Activated naive CD4-positive, alpha-beta T cell treated with anti-CD3 and anti-CD28 coated beads, Interleukin-2, amount 10 ng/mL, durations not matched to agents 7 days and 5 days (primary cell): ENCODE measurements around the gene RAB40C.

Source experiments
- CTCF ChIA-PET: fragments of 350-600 bp; sonication (Branson Sonifier 250); formaldehyde crosslinking; loops from one replicate; lab custom pipeline; 2021; ENCODE audit warnings: antibody characterized with exemption; lab: Charles Lee
- DNase-seq: peaks from one replicate; pipeline ENCODE4 v3.0.0-alpha.2; 2020
- H3K27ac Mint-ChIP-seq: one replicate; pipeline ENCODE4 v1.8.0; 2021; ENCODE audit warnings: mild to moderate bottlenecking, moderate library complexity, mixed read lengths
- H3K27me3 Mint-ChIP-seq: one replicate; pipeline ENCODE4 v1.8.0; 2021; ENCODE audit warnings: mild to moderate bottlenecking, mixed read lengths
- H3K36me3 Mint-ChIP-seq: one replicate; pipeline ENCODE4 v1.8.0; 2021; ENCODE audit warnings: mixed read lengths
- H3K4me1 Mint-ChIP-seq: one replicate; pipeline ENCODE4 v1.8.0; 2021; ENCODE audit warnings: mixed read lengths
- H3K4me3 Mint-ChIP-seq: one replicate; pipeline ENCODE4 v1.8.0; 2021; ENCODE audit warnings: mild to moderate bottlenecking, moderate library complexity, mixed read lengths
- H3K9me3 Mint-ChIP-seq: one replicate; pipeline ENCODE4 v1.8.0; 2021; ENCODE audit warnings: mixed read lengths

The RAB40C gene

DNA sequence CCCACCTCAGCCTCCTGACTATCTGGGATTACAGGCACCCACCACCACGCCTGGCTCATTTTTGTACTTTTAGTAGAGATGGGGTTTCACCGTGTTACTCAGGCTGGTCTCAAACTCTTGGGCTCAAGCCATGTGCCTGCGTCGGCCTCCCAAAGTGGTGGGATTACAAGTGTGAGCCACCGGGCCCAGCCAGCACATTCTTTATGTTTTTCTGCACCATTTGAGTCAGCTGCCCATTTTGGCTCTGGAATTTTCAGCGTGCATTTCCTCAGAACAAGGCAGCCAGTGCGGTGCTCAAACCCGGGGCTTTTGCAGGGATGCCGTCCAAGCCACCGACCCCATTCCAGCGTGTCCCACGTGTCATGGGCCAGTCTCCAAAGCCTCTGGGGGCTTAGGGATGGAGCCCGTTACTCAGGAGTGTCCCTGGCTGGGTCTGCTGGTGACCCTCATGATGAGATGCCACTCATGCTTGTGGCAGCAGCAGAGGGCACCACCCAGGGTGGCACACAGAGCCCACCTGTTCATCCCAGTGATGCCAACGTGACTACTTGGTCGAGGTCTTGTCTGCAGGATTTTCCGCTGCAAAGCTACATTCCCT lies 3.7 kb upstream of the RAB40C start:
- CTCF ChIA-PET: interaction anchor here (1.3 kb wide), 1 partner anchor 9 kb away, joined by 3 read pairs; no protein-coding TSS in a partner anchor
- Mint-ChIP-seq H3K4me3 (no peak overlapping the region), H3K27ac (no peak overlapping the region), H3K9me3 (no peaks in the 10 kb centered on the region), H3K27me3 (peaks cover 4% of the 10 kb centered on the region), H3K4me1 (peaks cover 17% of the 10 kb centered on the region), H3K36me3 (peaks cover 2% of the 10 kb centered on the region)
- no peak for DNase-seq

DNA sequence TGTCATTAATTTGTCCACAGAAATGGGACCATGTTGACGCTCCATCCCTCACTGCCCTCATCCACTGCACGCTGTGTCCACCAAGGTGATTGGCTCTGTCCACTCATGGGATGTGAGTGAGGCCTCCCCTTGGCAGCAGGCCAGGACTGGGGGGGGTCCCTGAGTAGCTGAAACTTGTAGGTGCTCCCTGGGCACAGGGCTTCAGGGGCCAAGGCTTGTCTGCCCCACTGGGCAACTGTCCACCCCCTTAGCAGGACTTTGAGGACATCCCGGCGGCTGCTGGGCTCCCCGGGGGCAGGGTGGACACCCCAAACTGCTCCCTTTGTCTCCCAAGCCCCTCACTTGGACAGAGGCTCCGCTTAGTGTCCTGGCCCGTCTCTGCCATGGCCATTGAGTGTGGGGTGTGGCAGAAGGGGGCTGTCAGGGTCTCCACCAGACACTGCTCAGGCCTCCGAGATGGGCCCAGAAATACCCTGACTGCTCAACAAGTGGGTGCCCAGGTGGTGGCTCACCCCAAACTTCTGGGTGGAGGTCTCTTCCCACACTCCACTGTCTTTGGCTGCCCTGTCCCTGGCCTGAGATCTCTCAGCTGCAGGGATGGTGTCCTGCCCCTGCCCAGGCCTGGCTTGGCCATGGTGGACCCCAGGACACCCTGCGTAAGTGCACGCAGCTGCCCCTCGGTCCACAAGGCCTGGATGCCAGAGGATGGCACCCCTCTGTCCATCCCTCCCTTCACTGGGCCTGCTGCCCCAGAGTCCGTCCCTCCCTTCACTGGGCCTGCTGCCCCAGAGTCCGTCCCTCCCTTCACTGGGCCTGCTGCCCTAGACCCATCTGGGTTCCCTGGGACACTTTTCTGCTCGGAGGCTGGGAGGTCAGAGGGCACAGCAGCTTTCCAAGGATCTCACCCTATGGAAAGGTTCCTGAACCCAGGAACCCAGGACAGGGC lies 2.9 kb upstream of the RAB40C start:
- Mint-ChIP-seq H3K4me1 (peaks cover 23% of the 10 kb centered on the region), H3K9me3 (no peaks in the 10 kb centered on the region), H3K27me3 (peaks cover 4% of the 10 kb centered on the region), H3K27ac (peak overlapping the region; percentile 100), H3K36me3 (peaks cover 2% of the 10 kb centered on the region), H3K4me3 (peak overlapping the region; percentile 88)
- DNase-seq: no peak
- CTCF ChIA-PET: interaction anchor here (0.6 to 1.3 kb wide), 2 partner anchors 10 to 147 kb away, joined by 3 read pairs; no protein-coding TSS in a partner anchor

DNA sequence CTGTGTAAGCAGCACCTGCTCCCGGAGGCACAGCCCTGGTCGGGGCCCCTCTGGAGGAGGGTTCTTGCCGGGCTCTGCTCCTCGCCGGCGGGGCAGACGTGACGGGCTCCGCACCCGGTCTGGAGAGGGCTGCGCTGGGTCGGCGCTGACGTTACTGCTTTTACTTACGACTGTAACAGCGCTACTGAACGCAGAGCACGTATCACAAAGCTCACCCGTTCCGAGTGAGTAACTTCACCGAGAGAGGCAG lies 1.3 kb upstream of the RAB40C start:
- Mint-ChIP-seq H3K4me1 (peaks cover 30% of the 10 kb centered on the region), H3K4me3 (peak overlapping the region; percentile 88), H3K9me3 (no peaks in the 10 kb centered on the region), H3K27ac (peak overlapping the region; percentile 100), H3K36me3 (peaks cover 2% of the 10 kb centered on the region), H3K27me3 (peaks cover 4% of the 10 kb centered on the region)
- CTCF ChIA-PET: interaction anchor here (0.7 kb wide), 1 partner anchor 196 kb away, joined by 3 read pairs; no protein-coding TSS in a partner anchor
- DNase-seq: peak; percentile 72

DNA sequence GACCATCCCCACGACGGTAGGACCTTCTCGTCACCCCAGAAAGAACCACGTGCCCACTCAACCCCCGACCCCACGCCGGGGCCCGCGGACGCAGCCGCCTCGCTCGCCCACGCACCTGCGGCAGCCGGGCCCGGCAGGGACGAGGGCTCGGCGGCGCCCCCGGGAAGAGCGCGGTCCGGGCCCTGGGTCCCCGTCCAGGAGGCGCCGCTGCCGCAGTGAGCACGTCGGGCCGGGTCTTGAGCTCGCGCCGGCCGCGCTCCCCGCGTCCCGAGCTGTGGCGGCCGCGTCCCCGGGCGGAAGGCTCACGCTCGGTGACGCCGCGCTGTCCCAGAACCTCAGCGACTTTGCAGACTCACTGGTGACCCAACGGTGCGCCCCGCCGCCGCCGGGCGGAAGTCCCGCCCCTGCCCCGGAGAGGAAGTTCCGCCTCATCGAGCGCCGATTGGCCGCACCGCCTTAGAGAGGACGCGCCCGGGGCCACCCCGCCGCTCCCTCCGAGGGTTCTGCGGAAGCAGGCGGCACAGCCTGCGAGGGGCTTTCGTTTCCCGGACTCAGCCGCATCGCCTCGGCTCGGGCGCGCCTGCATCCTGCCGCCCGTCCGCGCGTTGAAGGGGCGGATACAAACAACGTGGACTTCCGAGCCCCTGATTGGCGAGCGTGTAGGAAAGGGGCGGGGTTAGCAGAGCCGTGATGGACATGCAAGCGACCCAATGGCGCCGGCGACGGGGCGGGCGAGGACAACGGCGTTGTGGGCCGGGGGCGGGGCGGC lies 793 bp upstream of the RAB40C start:
- peak; percentile 97 for DNase-seq
- Mint-ChIP-seq H3K27ac (peak overlapping the region; percentile 100), H3K36me3 (peaks cover 2% of the 10 kb centered on the region), H3K4me3 (peak overlapping the region; percentile 88), H3K9me3 (no peaks in the 10 kb centered on the region), H3K4me1 (peaks cover 31% of the 10 kb centered on the region), H3K27me3 (peaks cover 4% of the 10 kb centered on the region)
- CTCF ChIA-PET: no interaction called here

DNA sequence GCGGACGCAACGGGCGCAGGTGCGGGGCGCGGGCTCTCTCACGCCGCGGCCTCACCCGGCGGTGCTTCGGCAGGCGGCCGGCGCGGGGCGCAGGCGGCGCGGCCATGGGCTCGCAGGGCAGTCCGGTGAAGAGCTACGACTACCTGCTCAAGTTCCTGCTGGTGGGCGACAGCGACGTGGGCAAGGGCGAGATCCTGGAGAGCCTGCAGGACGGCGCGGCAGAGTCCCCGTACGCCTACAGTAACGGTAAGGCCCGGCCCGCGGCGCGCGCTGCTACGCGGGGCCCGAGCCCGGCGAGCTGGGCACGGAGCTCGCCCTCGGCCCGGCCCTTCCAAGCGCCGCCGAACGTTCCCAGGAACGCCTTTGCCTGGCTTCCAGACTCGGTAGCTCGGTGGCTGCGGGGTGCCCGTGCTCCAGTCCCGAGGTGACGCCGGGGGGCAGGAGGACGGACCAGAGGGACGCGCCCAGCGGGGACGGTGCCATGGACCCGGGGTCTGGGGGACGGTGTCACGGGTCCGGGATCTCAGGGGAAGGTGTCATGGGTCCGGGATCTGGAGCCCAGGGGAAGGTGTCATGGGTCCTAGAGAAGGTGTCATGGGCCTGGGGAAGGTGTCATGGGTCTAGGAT lies 435 bp downstream of the RAB40C start:
- CTCF ChIA-PET: interaction anchor here (1.0 kb wide), 1 partner anchor 11 kb away, joined by 4 read pairs; no protein-coding TSS in a partner anchor
- Mint-ChIP-seq H3K9me3 (no peaks in the 10 kb centered on the region), H3K4me1 (peaks cover 33% of the 10 kb centered on the region), H3K36me3 (peaks cover 2% of the 10 kb centered on the region), H3K27me3 (peaks cover 2% of the 10 kb centered on the region), H3K27ac (peak overlapping the region; percentile 64), H3K4me3 (peak overlapping the region; percentile 74)
- no peak for DNase-seq

DNA sequence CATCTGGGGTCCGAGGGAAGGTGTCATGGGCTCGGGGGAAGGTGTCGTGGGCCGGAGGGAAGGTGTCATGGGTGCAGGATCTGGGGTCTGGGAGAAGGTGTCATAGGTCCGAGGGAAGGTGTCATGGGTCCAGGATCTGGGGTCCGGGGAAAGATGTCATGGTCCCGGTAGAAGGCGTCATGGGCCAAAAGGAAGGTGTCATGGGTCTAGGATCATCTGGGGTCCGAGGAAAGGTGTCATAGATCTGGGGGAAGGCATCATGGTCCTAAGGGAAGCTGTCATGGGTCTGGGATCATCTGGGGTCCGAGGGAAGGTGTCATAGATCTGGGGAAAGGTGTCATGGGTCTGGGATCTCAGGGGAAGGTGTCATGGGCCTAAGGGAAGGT lies 942 bp downstream of the RAB40C start:
- CTCF ChIA-PET: interaction anchor here (1.0 kb wide), 1 partner anchor 12 kb away, joined by 4 read pairs; no protein-coding TSS in a partner anchor
- H3K27ac Mint-ChIP-seq: peak overlapping the region; percentile 64
- H3K36me3 Mint-ChIP-seq: peaks cover 3% of the 10 kb centered on the region
- H3K9me3 Mint-ChIP-seq: no peaks in the 10 kb centered on the region
- H3K4me1 Mint-ChIP-seq: peaks cover 33% of the 10 kb centered on the region
- no peak for DNase-seq
- H3K27me3 Mint-ChIP-seq: no peaks in the 10 kb centered on the region
- H3K4me3 Mint-ChIP-seq: peak overlapping the region; percentile 74

DNA sequence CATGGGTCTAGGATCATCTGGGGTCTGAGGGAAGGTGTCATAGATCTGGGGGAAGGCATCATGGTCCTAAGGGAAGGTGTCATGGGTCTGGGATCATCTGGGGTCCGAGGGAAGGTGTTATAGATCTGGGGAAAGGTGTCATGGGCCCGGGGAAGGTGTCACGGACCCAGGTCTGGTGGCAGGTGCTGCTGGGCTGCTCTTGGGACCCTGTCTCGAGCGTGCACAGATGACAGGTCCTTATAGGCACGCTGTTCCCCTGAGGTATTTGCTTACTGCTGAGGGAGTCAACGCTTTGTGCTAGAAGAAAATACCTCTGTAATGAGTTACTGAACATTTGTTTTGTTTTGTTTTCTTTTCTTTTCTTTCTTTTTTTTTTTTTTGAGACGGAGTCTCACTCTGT lies 1.4 kb downstream of the RAB40C start:
- CTCF ChIA-PET: no interaction called here
- Mint-ChIP-seq H3K27me3 (no peaks in the 10 kb centered on the region), H3K27ac (no peak overlapping the region), H3K9me3 (no peaks in the 10 kb centered on the region), H3K4me1 (peaks cover 33% of the 10 kb centered on the region), H3K4me3 (peak overlapping the region; percentile 74), H3K36me3 (peaks cover 5% of the 10 kb centered on the region)
- no peak for DNase-seq

DNA sequence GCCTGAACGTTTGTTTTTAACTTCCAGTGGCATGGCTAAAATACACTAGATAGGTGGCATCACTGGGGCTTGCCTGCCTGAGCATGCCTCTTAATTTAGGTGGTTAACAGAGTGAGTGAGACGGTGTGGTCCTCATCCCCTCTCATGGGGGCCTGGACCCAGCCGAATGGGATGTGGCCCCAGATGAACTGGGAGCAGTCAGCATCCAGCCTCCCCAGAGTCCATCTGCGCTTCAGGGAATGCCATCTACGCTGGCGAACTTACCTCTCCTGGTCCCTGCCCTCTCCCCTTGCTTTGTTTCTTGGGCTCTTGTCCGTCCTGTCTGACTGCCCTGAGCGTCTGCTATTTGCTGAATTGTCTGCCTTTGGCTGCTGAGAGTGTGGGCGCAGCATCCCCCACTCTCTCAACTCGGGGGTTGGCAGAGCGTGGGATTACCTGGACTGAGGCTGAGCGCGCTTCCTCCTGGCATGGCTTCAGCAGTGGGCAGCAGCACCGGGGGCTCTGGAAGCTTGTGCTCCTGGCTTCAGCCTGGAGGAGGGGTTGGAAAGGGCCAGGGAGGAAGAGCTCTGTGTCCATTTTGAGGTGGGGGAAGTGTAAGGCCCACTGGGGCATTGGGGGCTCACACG lies 2.1 kb downstream of the RAB40C start:
- CTCF ChIA-PET: no interaction called here
- H3K4me1 Mint-ChIP-seq: peaks cover 33% of the 10 kb centered on the region

DNA sequence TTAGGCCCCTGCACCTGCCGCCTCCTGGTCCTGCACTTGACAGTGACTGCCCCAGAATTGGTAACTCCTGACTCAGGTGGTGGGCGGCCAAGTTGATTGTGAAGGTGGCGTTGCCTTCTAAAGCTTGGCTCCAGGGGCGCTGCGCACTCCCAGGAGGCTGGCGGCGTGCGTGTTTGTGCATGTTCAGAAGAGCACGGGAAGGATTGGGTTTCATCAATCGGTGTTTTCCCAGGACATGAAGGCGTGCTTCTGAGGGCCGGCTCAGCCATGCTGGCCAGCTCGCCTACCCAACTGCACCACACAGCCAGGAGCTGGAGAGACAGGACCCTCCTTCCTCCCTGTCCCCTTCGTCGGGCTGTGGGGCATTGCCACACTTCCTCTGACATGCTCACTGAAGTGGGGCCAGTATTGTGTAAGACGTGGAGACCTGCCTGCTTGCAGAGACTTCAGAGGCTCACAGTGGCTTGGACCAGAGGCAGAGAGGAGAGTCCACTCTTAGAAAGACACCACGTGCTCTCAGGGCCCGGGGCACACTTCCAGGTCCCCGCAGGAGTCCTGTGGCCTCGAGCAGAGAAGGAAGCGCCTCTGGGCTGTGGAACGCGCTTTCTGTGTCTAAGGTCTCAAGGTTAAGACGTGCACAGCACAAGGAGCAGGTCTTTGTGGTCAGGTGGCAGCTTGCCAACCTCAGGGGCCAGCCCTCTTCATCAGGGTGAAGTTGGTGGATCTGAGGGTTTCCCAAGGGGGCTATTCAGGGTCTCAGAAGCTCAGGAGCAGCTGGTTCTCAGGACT lies 2.8 kb downstream of the RAB40C start:
- Mint-ChIP-seq H3K36me3 (peaks cover 8% of the 10 kb centered on the region), H3K27me3 (no peaks in the 10 kb centered on the region), H3K27ac (no peak overlapping the region), H3K4me3 (no peak overlapping the region), H3K9me3 (no peaks in the 10 kb centered on the region), H3K4me1 (peaks cover 28% of the 10 kb centered on the region)
- no peak for DNase-seq
- CTCF ChIA-PET: interaction anchor here (0.9 kb wide), 1 partner anchor 14 kb away, joined by 3 read pairs; no protein-coding TSS in a partner anchor

More for the DNA sequence above, 2.1 kb downstream of the RAB40C start:
- DNase-seq: no peak
- H3K27me3 Mint-ChIP-seq: no peaks in the 10 kb centered on the region
- H3K36me3 Mint-ChIP-seq: peaks cover 9% of the 10 kb centered on the region
- H3K27ac Mint-ChIP-seq: no peak overlapping the region
- H3K9me3 Mint-ChIP-seq: no peaks in the 10 kb centered on the region
- peak overlapping the region; percentile 74 for H3K4me3 Mint-ChIP-seq

DNA sequence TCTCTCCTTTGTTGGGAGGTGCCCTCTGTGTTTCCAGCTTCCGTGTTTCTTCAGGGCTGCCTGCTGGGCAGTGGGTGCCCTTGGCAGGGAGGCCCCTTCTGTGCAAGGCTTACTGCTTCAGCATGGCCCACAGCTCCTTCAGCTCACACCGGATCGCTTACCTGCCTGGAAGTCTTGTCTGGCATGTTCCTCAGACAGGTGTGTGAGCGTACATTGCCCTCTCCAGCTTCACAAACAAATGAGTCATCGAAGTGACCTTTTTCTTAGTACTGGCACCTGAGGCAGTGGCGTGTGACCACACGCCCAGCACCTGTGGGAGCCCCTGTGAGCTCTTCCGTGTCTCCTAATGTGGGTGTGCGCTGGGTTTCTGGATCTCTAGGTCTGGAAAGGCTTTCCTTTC lies 3.5 kb downstream of the RAB40C start:
- no peak overlapping the region for H3K4me3 Mint-ChIP-seq
- no peaks in the 10 kb centered on the region for H3K9me3 Mint-ChIP-seq
- no peaks in the 10 kb centered on the region for H3K27me3 Mint-ChIP-seq
- peaks cover 8% of the 10 kb centered on the region for H3K36me3 Mint-ChIP-seq
- no peak for DNase-seq
- CTCF ChIA-PET: interaction anchor here (0.9 kb wide), 1 partner anchor 14 kb away, joined by 3 read pairs; no protein-coding TSS in a partner anchor
- no peak overlapping the region for H3K27ac Mint-ChIP-seq
- H3K4me1 Mint-ChIP-seq: peaks cover 22% of the 10 kb centered on the region

DNA sequence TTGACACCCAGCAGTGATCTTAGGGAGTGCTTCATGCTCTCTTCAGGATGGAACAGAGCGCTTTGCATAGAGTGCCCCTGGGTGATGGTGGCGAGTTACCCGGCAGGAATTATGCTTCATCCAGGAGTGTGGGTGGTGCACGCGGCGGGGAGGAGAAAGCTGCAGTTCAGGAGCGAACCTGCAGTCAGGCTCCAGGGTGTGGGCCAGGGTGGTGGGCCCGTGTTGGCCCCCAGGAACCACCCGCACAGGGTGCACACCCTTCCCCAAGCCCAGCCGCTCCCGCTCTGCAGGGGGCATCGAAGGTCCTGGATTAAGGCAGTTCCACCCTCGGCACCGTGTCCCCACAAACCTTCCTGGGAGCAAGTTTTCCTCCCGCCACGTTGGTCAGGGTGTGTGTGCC lies 3.9 kb downstream of the RAB40C start:
- Mint-ChIP-seq H3K27me3 (no peaks in the 10 kb centered on the region), H3K4me3 (no peak overlapping the region), H3K27ac (no peak overlapping the region), H3K36me3 (peaks cover 11% of the 10 kb centered on the region), H3K9me3 (no peaks in the 10 kb centered on the region), H3K4me1 (peaks cover 22% of the 10 kb centered on the region)
- no peak for DNase-seq
- CTCF ChIA-PET: no interaction called here

DNA sequence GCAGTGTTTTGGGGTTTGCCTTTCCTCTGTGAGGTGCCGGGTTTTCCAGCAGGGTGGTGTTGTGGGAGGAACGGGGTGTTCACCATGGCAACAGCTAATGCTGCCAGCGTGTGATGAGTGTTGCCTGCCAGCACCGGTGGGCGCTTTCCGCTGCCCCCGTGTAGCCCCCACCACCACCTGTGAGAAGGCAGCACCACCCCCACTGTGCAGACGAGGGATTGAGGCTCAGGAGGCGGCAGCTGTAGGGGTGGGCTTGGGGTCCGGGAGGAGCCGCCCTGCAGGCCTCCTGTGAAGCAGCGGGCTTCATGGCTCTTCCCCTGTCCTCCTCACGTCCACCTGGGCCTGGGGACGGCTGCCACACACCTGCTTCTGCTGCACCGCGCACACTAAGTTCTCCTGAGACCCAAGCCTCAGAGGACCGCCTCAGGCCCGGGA lies 5.2 kb downstream of the RAB40C start:
- Mint-ChIP-seq H3K4me1 (peaks cover 22% of the 10 kb centered on the region), H3K4me3 (no peak overlapping the region), H3K27ac (no peak overlapping the region), H3K9me3 (no peaks in the 10 kb centered on the region), H3K27me3 (no peaks in the 10 kb centered on the region), H3K36me3 (peaks cover 15% of the 10 kb centered on the region)
- CTCF ChIA-PET: no interaction called here
- no peak for DNase-seq
